ENCODE results near the gene PLGRKT.

DNA sequence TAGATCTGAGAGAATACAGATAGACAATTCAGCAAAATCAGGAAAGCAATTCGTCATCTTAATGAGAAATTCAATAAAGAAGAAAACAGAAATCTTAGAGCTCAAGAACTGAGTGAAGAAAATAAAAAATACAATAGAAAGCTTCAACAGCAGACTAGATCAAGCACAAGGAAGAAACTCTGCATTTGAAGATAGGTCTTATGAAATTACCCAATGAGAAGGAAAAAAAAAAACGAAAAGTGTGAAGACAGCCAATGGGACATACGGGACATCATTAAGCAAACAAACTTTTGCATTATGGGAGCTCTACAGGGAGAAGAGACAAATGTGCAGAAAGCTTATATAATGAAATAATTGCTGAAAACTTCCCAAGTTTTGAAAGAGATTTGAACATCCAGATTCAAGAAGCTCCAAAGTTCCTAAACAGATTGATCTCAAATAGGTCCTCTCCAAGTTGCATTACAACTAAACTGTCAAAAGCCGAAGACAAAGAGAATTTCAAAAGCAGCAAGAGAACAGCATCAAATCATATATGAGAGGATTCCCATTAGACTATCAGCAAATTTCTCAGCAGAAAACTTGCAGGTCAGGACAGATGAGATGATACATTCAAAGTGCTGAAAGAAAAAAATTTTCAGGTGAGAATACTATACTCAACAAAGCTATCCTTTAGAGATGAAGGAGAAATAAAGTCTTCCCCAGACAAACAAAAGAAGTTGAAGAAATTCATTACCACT lies 122.4 kb downstream of the PLGRKT start:
- no peak for TF ChIP-seq CTCF (conservative IDR thresholded peaks at IDR 0.05)
- TF ChIP-seq EZH2 (IDR thresholded peaks at IDR 0.05; ENCODE audit: low read depth) = no peak

All from PC-9 (cell line).